Neural cell (in vitro differentiated cells): ENCODE data around the gene RIOK2. TPM values are rescaled to one million over a fixed set of nuclear protein-coding genes. Genes with fewer than 3 reads are reported as not detected.

Source experiments
- H2AFZ ChIP-seq: fragments of 200-600, 300-800 bp; sonication (generic), shearing (Covaris generic); 2 replicates; pipeline ENCODE4 v1.6.0; 2014; ENCODE audit warnings: low read depth, mild to moderate bottlenecking, antibody characterized with exemption, low read length, moderate library complexity
- H3F3A ChIP-seq: fragments of 200-600 bp; shearing (Covaris generic); 2 replicates; pipeline ENCODE4 v1.6.1; 2016; ENCODE audit warnings: mild to moderate bottlenecking, moderate library complexity, mixed read lengths, antibody characterized with exemption, low read length; ENCODE audit not compliant: insufficient read depth, poor library complexity, severe bottlenecking
- H3K27ac ChIP-seq: fragments of 200-600, 300-800 bp; sonication (generic), shearing (Covaris generic); 2 replicates; pipeline ENCODE4 v1.5.1; 2014; ENCODE audit warnings: mild to moderate bottlenecking, low read length, moderate library complexity
- H3K27me3 ChIP-seq: fragments of 300-800, 200-600 bp; sonication (generic), shearing (Covaris generic); 2 replicates; pipeline ENCODE4 v1.6.0; 2014; ENCODE audit warnings: mild to moderate bottlenecking, low read depth, low read length, moderate library complexity; ENCODE audit not compliant: insufficient read depth
- H3K36me3 ChIP-seq: fragments of 300-800, 200-600 bp; sonication (generic), shearing (Covaris generic); 2 replicates; pipeline ENCODE4 v1.5.1; 2014; ENCODE audit warnings: mild to moderate bottlenecking, antibody characterized with exemption, low read length, moderate library complexity; ENCODE audit not compliant: insufficient read depth
- H3K4me2 ChIP-seq: fragments of 300-800, 200-600 bp; sonication (generic), shearing (Covaris generic); 2 replicates; pipeline ENCODE4 v1.6.0; 2014; ENCODE audit warnings: mild to moderate bottlenecking, low read length
- H3K4me3 ChIP-seq: fragments of 300-800, 200-600 bp; sonication (generic), shearing (Covaris generic); 2 replicates; pipeline ENCODE4 v1.5.1; 2014; ENCODE audit warnings: mild to moderate bottlenecking, low read length, moderate library complexity
- H3K79me2 ChIP-seq: fragments of 200-600 bp; shearing (Covaris generic); replicated peaks from 2 replicates; pipeline ENCODE4 v1.6.0; 2014; ENCODE audit warnings: mild to moderate bottlenecking, low read length, moderate library complexity; ENCODE audit not compliant: insufficient read depth
- H3K9ac ChIP-seq: fragments of 300-800, 200-600 bp; sonication (generic), shearing (Covaris generic); 2 replicates; pipeline ENCODE4 v1.6.1; 2016; ENCODE audit warnings: mild to moderate bottlenecking, low read length, mixed read lengths
- H3K9me2 ChIP-seq: fragments of 200-600 bp; shearing (Covaris generic); 2 replicates; pipeline ENCODE4 v1.6.1; 2016; ENCODE audit warnings: mild to moderate bottlenecking, low read length, mixed read lengths; ENCODE audit not compliant: insufficient read depth
- H3K9me3 ChIP-seq: fragments of 200-600, 300-800 bp; sonication (generic), shearing (Covaris generic); 2 replicates; pipeline ENCODE4 v1.6.1; 2016; ENCODE audit warnings: mild to moderate bottlenecking, mixed run types, low read length, moderate library complexity, mixed read lengths
- H4K20me1 ChIP-seq: fragments of 200-600 bp; shearing (Covaris generic); 2 replicates; pipeline ENCODE4 v1.6.1; 2016; ENCODE audit warnings: mild to moderate bottlenecking, mixed run types; ENCODE audit not compliant: insufficient read depth
- CTCF ChIP-seq: fragments of 450-650 bp; IDR thresholded peaks from 2 replicates; pipeline ENCODE4 v1.5.1; 2014; ENCODE audit warnings: antibody characterized with exemption, mild to moderate bottlenecking, moderate library complexity; ENCODE audit not compliant: poor library complexity, severe bottlenecking
- EP300 ChIP-seq: fragments of 450-650 bp; conservative IDR thresholded peaks from 2 replicates; pipeline ENCODE4 v1.6.1; 2014; ENCODE audit warnings: antibody characterized with exemption, mild to moderate bottlenecking, moderate library complexity; ENCODE audit not compliant: poor library complexity, severe bottlenecking
- EZH2 ChIP-seq: fragments of 200-600, 300-800 bp; shearing (Covaris generic), sonication (generic); IDR thresholded peaks from 2 replicates; pipeline ENCODE4 v1.6.1; 2014; ENCODE audit warnings: antibody characterized with exemption, low read length, borderline replicate concordance, mild to moderate bottlenecking; ENCODE audit not compliant: insufficient read depth, poor library complexity, severe bottlenecking
- MXI1 ChIP-seq: fragments of 450-650 bp; conservative IDR thresholded peaks from 2 replicates; pipeline ENCODE4 v1.6.1; 2014; ENCODE audit warnings: antibody characterized with exemption, mild to moderate bottlenecking; ENCODE audit not compliant: poor library complexity, severe bottlenecking
- POLR2AphosphoS5 ChIP-seq: IDR thresholded peaks from 2 replicates; pipeline ENCODE4 v1.6.1; 2012
- RAD21 ChIP-seq: fragments of 450-650 bp; conservative IDR thresholded peaks from 2 replicates; pipeline ENCODE4 v1.6.1; 2014; ENCODE audit warnings: antibody characterized with exemption, mild to moderate bottlenecking, moderate library complexity
- REST ChIP-seq: IDR thresholded peaks from 2 replicates; pipeline ENCODE4 v1.6.1; 2012; ENCODE audit warnings: borderline replicate concordance
- SMC3 ChIP-seq: fragments of 450-650 bp; conservative IDR thresholded peaks from 2 replicates; pipeline ENCODE4 v1.6.1; 2014; ENCODE audit warnings: antibody characterized with exemption, mild to moderate bottlenecking, moderate library complexity; ENCODE audit not compliant: poor library complexity
- TAF1 ChIP-seq: IDR thresholded peaks from 2 replicates; pipeline ENCODE4 v1.6.1; 2012; ENCODE audit warnings: low read depth
- polyA plus RNA-seq: library from polyadenylated mRNA; depleted of rRNA; stranded (reverse); fragments of >200 nt; gene quantifications from 2 replicates; pipeline ENCODE4 v1.2.3, GENCODE V29; 2014

RIOK2 gene
- polyA plus RNA-seq, 1 donor from 2014 or later = 17.4 TPM

- no peak overlapping the region for H3K4me2 ChIP-seq
- H3K79me2 ChIP-seq = no peaks in the 10 kb centered on the region
- no peaks in the 10 kb centered on the region for H3K36me3 ChIP-seq
- no peaks in the 10 kb centered on the region for H3F3A ChIP-seq
- H2AFZ ChIP-seq = no peak overlapping the region
- H3K4me3 ChIP-seq = no peak overlapping the region
- H4K20me1 ChIP-seq = no peaks in the 10 kb centered on the region
- no peaks in the 10 kb centered on the region for H3K9me3 ChIP-seq
- H3K27me3 ChIP-seq = no peaks in the 10 kb centered on the region
- TF ChIP-seq CTCF (no peak), POLR2AphosphoS5 (no peak), EZH2 (no peak), REST (no peak), RAD21 (no peak)
- H3K9ac ChIP-seq = no peak overlapping the region
- H3K9me2 ChIP-seq = no peaks in the 10 kb centered on the region
- no peak overlapping the region for H3K27ac ChIP-seq
These were observed 51.8 kb downstream of the RIOK2 start for GRCh38 chr5:97131139-97131710.

- Histone ChIP-seq H3K36me3 (no peaks in the 10 kb centered on the region), H3K9ac (no peak overlapping the region), H2AFZ (no peak overlapping the region), H3K79me2 (no peaks in the 10 kb centered on the region), H3K9me2 (no peaks in the 10 kb centered on the region), H4K20me1 (no peaks in the 10 kb centered on the region), H3K9me3 (no peaks in the 10 kb centered on the region), H3K27ac (no peak overlapping the region), H3F3A (no peaks in the 10 kb centered on the region), H3K4me2 (no peak overlapping the region), H3K27me3 (no peaks in the 10 kb centered on the region), H3K4me3 (no peak overlapping the region)
- TF ChIP-seq CTCF = no peak
- no peak for TF ChIP-seq REST
- no peak for TF ChIP-seq POLR2AphosphoS5
- no peak for TF ChIP-seq MXI1
- TF ChIP-seq SMC3 = no peak
- no peak for TF ChIP-seq TAF1
- no peak for TF ChIP-seq EZH2
- TF ChIP-seq RAD21 = no peak
- no peak for TF ChIP-seq EP300
These were observed 55.3 kb downstream of the RIOK2 start for GRCh38 chr5:97127727-97128126.
